OCI-LY7 (cell line): Measurements from ENCODE around the gene SMPD2. TPM values are rescaled to one million over a fixed set of nuclear protein-coding genes. Genes with fewer than 3 reads are reported as not detected.

Experiments used
- BruUV-seq: library from RNA; stranded (reverse); fragments of 400-500 nt; replicated peaks from 2 replicates; lab custom pipeline; 2021; lab: Mats Ljungman, UMichigan
- CTCF ChIA-PET: fragments of 300-600 bp; sonication (Branson Sonifier 250); formaldehyde crosslinking; loops from one replicate; lab custom pipeline; 2022; ENCODE audit warnings: antibody characterized with exemption; ENCODE audit not compliant: unreplicated experiment; lab: Charles Lee
- POLR2A ChIA-PET: fragments of 300-600 bp; sonication (Branson Sonifier 250); formaldehyde crosslinking; loops from one replicate; lab custom pipeline; 2022; ENCODE audit warnings: antibody characterized with exemption; lab: Charles Lee
- DNase-seq: peaks from one replicate; pipeline ENCODE4 v3.0.0-alpha.2; 2015; ENCODE audit warnings: low spot score
- H2AFZ ChIP-seq: fragments of 200-600 bp; sonication (generic), shearing (Covaris generic); 2 replicates; pipeline ENCODE4 v1.6.1; 2014; ENCODE audit warnings: mild to moderate bottlenecking, antibody characterized with exemption, low read length, moderate library complexity
- H3K27ac ChIP-seq: fragments of 200-600 bp; sonication (generic); 2 replicates; pipeline ENCODE4 v1.5.1; 2014; ENCODE audit warnings: mixed run types, low read depth, mild to moderate bottlenecking, moderate library complexity, low read length, inconsistent platforms; ENCODE audit not compliant: poor library complexity, severe bottlenecking
- H3K36me3 ChIP-seq: fragments of 200-600 bp; sonication (generic); 2 replicates; pipeline ENCODE4 v1.6.1; 2014; ENCODE audit warnings: mild to moderate bottlenecking, antibody characterized with exemption, low read length, moderate library complexity, mixed read lengths; ENCODE audit not compliant: insufficient read depth
- H3K4me1 ChIP-seq: fragments of 200-600 bp; sonication (generic); 2 replicates; pipeline ENCODE4 v1.5.1; 2014; ENCODE audit warnings: mild to moderate bottlenecking, low read length; ENCODE audit not compliant: insufficient read depth, poor library complexity, severe bottlenecking
- H3K4me2 ChIP-seq: fragments of 200-600 bp; sonication (generic); 2 replicates; pipeline ENCODE4 v1.6.1; 2014; ENCODE audit warnings: mild to moderate bottlenecking, low read length
- H3K4me3 ChIP-seq: fragments of 200-600 bp; sonication (generic); 2 replicates; pipeline ENCODE4 v1.5.1; 2014; ENCODE audit warnings: mild to moderate bottlenecking, low read depth, low read length; ENCODE audit not compliant: poor library complexity, severe bottlenecking
- H3K79me2 ChIP-seq: fragments of 200-600 bp; sonication (generic); 2 replicates; pipeline ENCODE4 v1.6.1; 2016; ENCODE audit warnings: low read depth, mild to moderate bottlenecking, low read length, moderate library complexity, mixed read lengths; ENCODE audit not compliant: insufficient read depth
- H3K9me2 ChIP-seq: fragments of 200-600 bp; sonication (generic); 2 replicates; pipeline ENCODE4 v1.6.1; 2016; ENCODE audit warnings: mild to moderate bottlenecking, low read length, mixed read lengths; ENCODE audit not compliant: insufficient read depth
- H3K9me3 ChIP-seq: fragments of 200-600 bp; sonication (generic); 2 replicates; pipeline ENCODE4 v1.6.1; 2014; ENCODE audit warnings: mild to moderate bottlenecking, mixed run types, low read length, mixed read lengths
- H4K20me1 ChIP-seq: fragments of 200-600 bp; sonication (generic); 2 replicates; pipeline ENCODE4 v1.6.1; 2014; ENCODE audit warnings: mild to moderate bottlenecking, antibody characterized with exemption, low read length, moderate library complexity, mixed read lengths; ENCODE audit not compliant: insufficient read depth
- EZH2phosphoT487 ChIP-seq: fragments of 200-600 bp; sonication (generic); IDR thresholded peaks from 2 replicates; pipeline ENCODE4 v1.6.1; 2018; ENCODE audit warnings: low read depth, borderline replicate concordance, mild to moderate bottlenecking, mixed run types, antibody characterized with exemption, low read length, moderate library complexity, mixed read lengths
- intact Hi-C: fragments of 100-400 bp; cut with micrococcal nuclease; formaldehyde crosslinking; loops from one replicate; pipeline ENCODE4 v1.10.0; 2022; ENCODE audit not compliant: unreplicated experiment
- total RNA-seq, 2 experiments: library from RNA; depleted of rRNA in 1 of 2; stranded (reverse); fragments of >200 nt in 1 of 2; shearing (Covaris generic) in 1 of 2; gene quantifications; 2 replicates each; pipeline ENCODE4 v1.2.3, GENCODE V29; 2014 to 2022
- TF ChIP-seq, protein P1 (sequence below): fragments of 200-600 bp; sonication (generic); conservative IDR thresholded peaks from 2 replicates; pipeline ENCODE4 v1.5.1; 2014; ENCODE audit warnings: mild to moderate bottlenecking, antibody characterized with exemption, low read length, moderate library complexity, mixed read lengths

The SMPD2 gene
- total RNA-seq, 2 experiments from 2014 or later: 15.9 to 24.4 TPM

DNA sequence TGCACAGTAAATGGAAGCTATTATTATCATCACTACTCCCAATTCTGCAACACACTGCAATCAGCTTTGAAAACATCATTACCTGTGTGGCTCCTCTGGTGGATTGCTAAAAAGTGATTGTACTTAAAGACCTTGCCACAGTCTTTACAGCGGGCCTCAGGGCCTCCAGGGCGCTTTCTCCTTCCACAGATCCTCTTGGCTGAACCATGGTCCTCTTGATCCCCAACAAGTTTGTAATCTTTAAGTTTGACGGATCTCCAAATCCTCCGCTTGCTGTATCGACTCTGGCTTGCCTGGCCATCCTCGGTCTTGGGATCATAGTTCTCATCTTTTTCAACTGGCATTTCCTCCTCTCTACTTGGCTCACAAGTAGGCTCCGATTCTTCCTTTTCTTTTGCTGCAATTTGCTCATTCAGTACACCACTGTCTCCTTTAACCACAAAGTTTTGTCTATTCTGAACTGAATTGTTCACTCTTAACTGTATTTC lies 40.5 kb downstream of the SMPD2 start:
- Histone ChIP-seq H4K20me1 (peaks cover 41% of the 10 kb centered on the region), H3K79me2 (peaks cover 68% of the 10 kb centered on the region), H3K36me3 (peaks cover 60% of the 10 kb centered on the region), H3K4me3 (peak overlapping the region; percentile 96), H3K9me3 (no peaks in the 10 kb centered on the region), H3K9me2 (no peaks in the 10 kb centered on the region), H3K27ac (peak overlapping the region; percentile 51), H3K4me2 (peak overlapping the region; percentile 94), H2AFZ (no peak overlapping the region), H3K4me1 (peaks cover 70% of the 10 kb centered on the region)
- intact Hi-C loops: no loop called here
- ChIA-PET CTCF (no interaction called here), POLR2A (interaction anchor here (0.5 to 2.3 kb wide), 5 partner anchors 20 to 219 kb away, joined by 3 to 19 read pairs (median 4); no protein-coding TSS in a partner anchor)
- no peak for TF ChIP-seq EZH2phosphoT487
- TF ChIP-seq, protein P1, sequence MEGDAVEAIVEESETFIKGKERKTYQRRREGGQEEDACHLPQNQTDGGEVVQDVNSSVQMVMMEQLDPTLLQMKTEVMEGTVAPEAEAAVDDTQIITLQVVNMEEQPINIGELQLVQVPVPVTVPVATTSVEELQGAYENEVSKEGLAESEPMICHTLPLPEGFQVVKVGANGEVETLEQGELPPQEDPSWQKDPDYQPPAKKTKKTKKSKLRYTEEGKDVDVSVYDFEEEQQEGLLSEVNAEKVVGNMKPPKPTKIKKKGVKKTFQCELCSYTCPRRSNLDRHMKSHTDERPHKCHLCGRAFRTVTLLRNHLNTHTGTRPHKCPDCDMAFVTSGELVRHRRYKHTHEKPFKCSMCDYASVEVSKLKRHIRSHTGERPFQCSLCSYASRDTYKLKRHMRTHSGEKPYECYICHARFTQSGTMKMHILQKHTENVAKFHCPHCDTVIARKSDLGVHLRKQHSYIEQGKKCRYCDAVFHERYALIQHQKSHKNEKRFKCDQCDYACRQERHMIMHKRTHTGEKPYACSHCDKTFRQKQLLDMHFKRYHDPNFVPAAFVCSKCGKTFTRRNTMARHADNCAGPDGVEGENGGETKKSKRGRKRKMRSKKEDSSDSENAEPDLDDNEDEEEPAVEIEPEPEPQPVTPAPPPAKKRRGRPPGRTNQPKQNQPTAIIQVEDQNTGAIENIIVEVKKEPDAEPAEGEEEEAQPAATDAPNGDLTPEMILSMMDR: no peak
- no peak for DNase-seq
- BruUV-seq: TSS peak; percentile 73

DNA sequence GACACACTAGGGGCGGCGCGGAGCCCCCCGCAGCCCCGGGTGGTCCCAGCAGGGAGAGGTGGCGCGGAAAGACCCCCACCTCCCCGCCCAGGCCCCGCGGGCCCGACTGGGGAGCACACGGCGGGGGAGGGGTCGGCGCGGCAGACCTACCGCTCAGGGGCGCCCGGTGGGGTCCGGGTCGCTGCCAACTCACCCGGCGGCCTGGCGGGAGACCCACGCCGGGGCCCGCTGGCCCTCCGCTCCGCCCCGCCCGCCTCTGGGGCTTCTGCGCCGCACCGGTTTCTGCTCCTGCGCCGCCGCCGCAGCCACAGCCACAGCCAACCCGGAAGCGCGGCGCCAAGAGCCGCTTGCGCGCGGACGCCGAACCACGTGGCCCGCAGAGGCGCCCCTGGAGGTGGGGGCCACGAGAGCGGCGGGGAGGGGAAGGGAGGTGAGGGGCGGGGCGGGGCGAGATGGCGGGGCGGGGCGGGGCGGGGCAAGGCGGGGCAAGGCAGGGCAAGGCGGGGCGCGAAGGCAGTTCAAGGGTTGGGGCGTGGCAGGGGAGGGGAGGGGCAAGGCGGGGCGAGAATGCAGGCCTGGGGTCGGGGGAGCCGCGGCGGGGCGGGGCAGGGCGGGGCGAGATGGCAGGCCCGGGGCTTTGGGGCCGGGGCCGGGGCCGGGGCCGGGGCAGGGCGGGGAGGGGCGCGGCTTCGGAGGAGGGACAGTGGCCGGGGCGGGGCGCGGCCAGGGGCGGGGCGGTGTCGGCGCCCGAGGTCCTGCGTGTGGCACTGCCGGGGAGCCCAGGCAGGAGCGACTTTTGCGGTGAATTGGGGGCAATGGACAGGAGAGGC lies 42.6 kb downstream of the SMPD2 start, which contains the start of gene ZBTB24:
Gene ZBTB24, minus strand, starts transcription at position 315 of the 830 bp plus-strand sequence. CDS start 1,193 bp downstream, outside the sequence.
- CTCF ChIA-PET: interaction anchor here (0.5 to 0.6 kb wide), 2 partner anchors 33 to 1229 kb away, joined by 3 read pairs; no protein-coding TSS in a partner anchor
- H3K4me3 ChIP-seq: peak within 1 kb of the TSS; percentile 96
- peaks cover 39% of the 10 kb centered on the region for H3K36me3 ChIP-seq

More for the DNA sequence above, 42.6 kb downstream of the SMPD2 start, which contains the start of gene ZBTB24:
- H3K79me2 ChIP-seq: peaks cover 48% of the 10 kb centered on the region
- H3K4me2 ChIP-seq: peak within 1 kb of the TSS; percentile 94
- H3K27ac ChIP-seq: peak within 1 kb of the TSS; percentile 51
- H3K4me1 ChIP-seq: peaks cover 49% of the 10 kb centered on the region
- H3K9me2 ChIP-seq: no peaks in the 10 kb centered on the region
- no peaks in the 10 kb centered on the region for H3K9me3 ChIP-seq
- POLR2A ChIA-PET: interaction anchor here (0.6 to 2.3 kb wide), 12 partner anchors 9 to 774 kb away, joined by 3 to 11 read pairs (median 3); partner anchors contain the start of gene MICAL1
- peak within 1 kb of the TSS; percentile 77 for H2AFZ ChIP-seq
- peak; percentile 95 for DNase-seq
- BruUV-seq: no TSS peak
- intact Hi-C loops: loop anchor here (1.0 to 2.0 kb wide), 3 partner anchors 29 to 101 kb away; partner anchors contain the start of genes CD164, PPIL6 and SMPD2
- H4K20me1 ChIP-seq: peaks cover 29% of the 10 kb centered on the region
- no peak for TF ChIP-seq EZH2phosphoT487
- TF ChIP-seq, protein P1: no peak
